Psoas muscle (tissue), 8 donors: Measurements from ENCODE around the gene PLA2G4B. TPM values are rescaled to one million over a fixed set of nuclear protein-coding genes. Genes with fewer than 3 reads are reported as not detected.
A peak's percentile ranks its signal among the peaks of the same experiment; 100 is the strongest.

ENCODE experiments used
- ATAC-seq, 4 donors: fragments of 200-7000 bp; cut with Tn5 transposase; one replicate each; pipeline ENCODE4 v1.9.1; 2020; ENCODE audit warnings: moderate library complexity in 3 of 4, mild to moderate bottlenecking in 2 of 4
- DNase-seq, 2 donors: peaks; one replicate each; pipeline ENCODE4 v3.0.0-alpha.2; 2020
- H3K27ac ChIP-seq: fragments of 200-600 bp; one replicate; pipeline ENCODE4 v1.8.0; 2022
- H3K27me3 ChIP-seq, 3 donors: fragments of 200-600 bp in 1 of 3; one replicate each; pipeline versions ENCODE4 v1.6.1 to v1.8.0; 2013 to 2022; ENCODE audit warnings: low read length in 2 of 3, mild to moderate bottlenecking in 2 of 3, moderate library complexity in 1 of 3; ENCODE audit not compliant: insufficient read depth in 3 of 3
- H3K36me3 ChIP-seq, 2 donors: fragments of 200-600 bp in 1 of 2; one replicate each; pipeline versions ENCODE4 v1.6.1 to v1.8.0; 2013 to 2022; ENCODE audit warnings: low read depth in 1 of 2, mild to moderate bottlenecking in 1 of 2, moderate library complexity in 1 of 2; ENCODE audit not compliant: insufficient read depth in 1 of 2
- H3K4me1 ChIP-seq: fragments of 200-600 bp; one replicate; pipeline ENCODE4 v1.8.0; 2022
- H3K4me3 ChIP-seq: fragments of 200-600 bp; one replicate; pipeline ENCODE4 v1.8.0; 2022; ENCODE audit warnings: mild to moderate bottlenecking
- H3K9me3 ChIP-seq: fragments of 200-600 bp; one replicate; pipeline ENCODE4 v1.8.0; 2022
- CTCF ChIP-seq: fragments of 200-600 bp; IDR thresholded peaks from one replicate; pipeline ENCODE4 v1.8.0; 2022; ENCODE audit warnings: antibody characterized with exemption
- WGBS, 3 donors: extraction: QIAGEN DNeasy Blood & Tissue Kit; methylation state at CpG; one replicate each; pipeline versions ENCODE4 v1.1.6 to v1.1.7; 2013; 5-methylcytosine and 5-hydroxymethylcytosine counted together
- intact Hi-C, 2 donors: fragments of 100-400 bp; cut with DNase I; formaldehyde crosslinking; loops; one replicate each; pipeline versions ENCODE4 v1.11.0 to v1.14.2; 2022
- polyA plus RNA-seq, 3 donors: library from polyadenylated mRNA; stranded (reverse); fragments of 200-250 nt; gene quantifications; one replicate each; pipeline ENCODE4 v1.2.3, GENCODE V29; 2013
- total RNA-seq, 4 donors: library from RNA; stranded (reverse); fragmentation: NEBNext Ultra II Directional in 2 of 4; extraction: Animal tissue kit (Norgen Biotek cat#: 25700) in 2 of 4; gene quantifications; one replicate each; pipeline versions ENCODE4 v1.2.1 to v1.2.4, GENCODE V29; 2021 to 2023
- donor health status: healthy with polysubstance abuse.
- donor health status: DM: no; HTN: no; CAD: no; lungs with moderate emphysema.
- donor health status: Bipolar disorder and iron deficiency.
- donor health status: healthy.
- donor health status: DM: yes; HTN: yes; CAD: no.
- donor health status: DM: no; HTN: no; CAD: no.
- donor health status: DM: no; HTN: no; CAD: no.
- donor health status: DM: yes; HTN: yes; CAD: no.

The PLA2G4B gene
- total and polyA plus RNA-seq, 7 donors, result 1.1 to 4.3 (median 1.4) TPM

GRCh38 chr15:41894251-41894790, 55.7 kb downstream of the PLA2G4B start:
- Histone ChIP-seq H3K36me3 (peaks cover 0 to 4% of the 10 kb centered on the region in 2 donors), H3K4me3 (no peak overlapping the region), H3K27me3 (no peaks in the 10 kb centered on the region), H3K4me1 (peaks cover 8% of the 10 kb centered on the region), H3K9me3 (no peaks in the 10 kb centered on the region), H3K27ac (no peak overlapping the region)
- DNase-seq (no peak), ATAC-seq (no peak)
- intact Hi-C loops, result no loop called here
- TF ChIP-seq CTCF, result no peak
- 77 to 80% (median 77%) methylated on average over 16 to 17 of the region's 17 CpGs for WGBS, 3 donors

- ATAC-seq, result peak; percentile 35 to 69 (median 52)
- no peaks in the 10 kb centered on the region for H3K27me3 ChIP-seq
- no peak for TF ChIP-seq CTCF
- H3K4me3 ChIP-seq, result no peak overlapping the region
- 41 to 56% (median 50%) methylated on average over 22 to 24 of the region's 24 CpGs for WGBS, 3 donors
- peak overlapping the region; percentile 30 for H3K27ac ChIP-seq
- no peaks in the 10 kb centered on the region for H3K9me3 ChIP-seq
- DNase-seq, result peak; percentile 78 to 83
- peaks cover 0 to 4% of the 10 kb centered on the region in 2 donors for H3K36me3 ChIP-seq
- peaks cover 8% of the 10 kb centered on the region for H3K4me1 ChIP-seq
- intact Hi-C loops, result no loop called here
Measured at GRCh38 chr15:41894791-41895463, 56.3 kb downstream of the PLA2G4B start.

GRCh38 chr15:41895491-41895890, 56.8 kb downstream of the PLA2G4B start:
- DNase-seq (no peak), ATAC-seq (no peak)
- intact Hi-C loops, result no loop called here
- 93 to 97% (median 93%) methylated on average over 11 of the region's 11 CpGs for WGBS, 3 donors
- Histone ChIP-seq H3K27ac (no peak overlapping the region), H3K4me3 (no peak overlapping the region), H3K27me3 (no peaks in the 10 kb centered on the region), H3K4me1 (peaks cover 8% of the 10 kb centered on the region), H3K9me3 (no peaks in the 10 kb centered on the region), H3K36me3 (peaks cover 0 to 8% of the 10 kb centered on the region in 2 donors)
- no peak for TF ChIP-seq CTCF

GRCh38 chr15:41895957-41896356, 57.3 kb downstream of the PLA2G4B start:
- Histone ChIP-seq H3K27me3 (no peaks in the 10 kb centered on the region), H3K36me3 (peaks cover 0 to 12% of the 10 kb centered on the region in 2 donors), H3K4me1 (peaks cover 8% of the 10 kb centered on the region), H3K27ac (no peak overlapping the region), H3K4me3 (no peak overlapping the region), H3K9me3 (no peaks in the 10 kb centered on the region)
- ATAC-seq, result no peak
- intact Hi-C loops, result no loop called here
- no peak for DNase-seq
- 95 to 100% (median 98%) methylated on average over 1 of the region's 1 CpG for WGBS, 3 donors
- TF ChIP-seq CTCF, result no peak
